Activated T-cell treated with anti-CD3 and anti-CD28 coated beads, Interleukin-2, amount 50 U/mL, for 72 hours (primary cell): Measurements from ENCODE around the gene EIF4E3. TPM values are rescaled to one million over a fixed set of nuclear protein-coding genes. Genes with fewer than 3 reads are reported as not detected.

Experiments used
- ATAC-seq, 2 donors: fragments of 150-1000 bp; cut with Tn5 transposase; replicated peaks in 1 of 2; 2 replicates each; pipeline ENCODE4 v1.10.0; 2021; ENCODE audit warnings: moderate library complexity in 2 of 2, mild to moderate bottlenecking in 1 of 2
- DNase-seq, 2 donors: peaks; one replicate each; pipeline ENCODE4 v3.0.0; 2021 to 2022; ENCODE audit warnings: mixed read lengths in 1 of 2
- H3K27ac Mint-ChIP-seq: one replicate; pipeline ENCODE4 v1.8.0; 2022; ENCODE audit warnings: mild to moderate bottlenecking, moderate library complexity, mixed read lengths
- H3K27me3 Mint-ChIP-seq: one replicate; pipeline ENCODE4 v1.8.0; 2022; ENCODE audit warnings: low read depth, mixed read lengths
- H3K36me3 Mint-ChIP-seq, 2 donors: one replicate each; pipeline ENCODE4 v1.8.0; 2022; ENCODE audit warnings: mixed read lengths in 2 of 2, mild to moderate bottlenecking in 1 of 2; ENCODE audit not compliant: insufficient read depth in 2 of 2
- H3K4me1 Mint-ChIP-seq: one replicate; pipeline ENCODE4 v1.8.0; 2022; ENCODE audit warnings: low read depth, mixed read lengths
- H3K4me3 Mint-ChIP-seq, 2 donors: one replicate each; pipeline ENCODE4 v1.8.0; 2022; ENCODE audit warnings: mild to moderate bottlenecking in 2 of 2, mixed read lengths in 2 of 2, moderate library complexity in 2 of 2
- H3K9me3 Mint-ChIP-seq, 2 donors: one replicate each; pipeline ENCODE4 v1.8.0; 2022; ENCODE audit warnings: mixed read lengths in 2 of 2
- total RNA-seq, 2 donors: library from RNA; stranded (reverse); gene quantifications; one replicate each; pipeline ENCODE4 v1.2.3, GENCODE V29; 2022

The EIF4E3 gene
- 10 to 100 TPM; 51.8 to 70.1 TPM for total RNA-seq

DNA sequence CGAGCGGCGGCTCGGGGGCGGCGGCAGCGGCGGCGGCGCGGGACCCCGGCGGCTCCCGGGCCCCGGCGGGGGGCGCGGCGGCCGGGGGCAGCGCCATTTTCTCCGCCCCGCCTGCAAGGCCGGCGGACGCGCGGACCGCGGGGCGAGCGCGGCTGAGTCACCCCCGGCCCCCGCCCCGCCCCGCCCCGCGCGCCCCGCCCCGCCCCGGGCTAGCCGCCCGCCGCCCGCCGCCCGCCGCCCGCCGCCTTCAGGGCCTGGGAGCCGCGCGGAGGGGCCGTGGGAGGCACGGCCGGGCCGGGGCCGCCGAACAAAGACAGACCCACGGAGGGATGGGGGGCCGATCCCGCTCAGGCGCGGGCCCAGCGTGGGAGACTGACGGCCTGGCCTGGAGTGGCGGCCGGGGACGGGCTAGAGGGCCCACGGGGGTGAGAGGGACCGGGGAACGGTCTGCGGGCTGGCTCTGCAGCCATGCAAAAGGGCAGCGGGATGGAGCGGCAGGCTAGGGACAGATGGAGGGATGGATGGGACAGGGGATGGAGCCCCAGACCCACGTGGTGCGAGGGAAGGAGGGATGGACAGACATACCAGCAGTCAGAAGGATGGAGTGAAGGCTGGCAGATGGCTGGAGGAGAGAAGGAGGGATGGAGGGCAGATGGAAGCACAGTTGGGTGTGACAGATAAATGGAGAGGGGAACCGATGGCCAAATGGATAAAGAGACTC is at the start of gene EIF4E3:
TSS of gene EIF4E3 (minus strand) at position 132 of the 721 bp plus-strand sequence. CDS start at position 97, 35 bp downstream.
- ATAC-seq (peak; percentile 68 to 70), DNase-seq (peak; percentile 53 to 69)
- Mint-ChIP-seq H3K27me3 (no peaks in the 10 kb centered on the region), H3K36me3 (peaks cover 7 to 9% of the 10 kb centered on the region in 2 donors), H3K4me3 (peak within 1 kb of the TSS; percentile 98 to 99), H3K9me3 (no peaks in the 10 kb centered on the region), H3K4me1 (peaks cover 72% of the 10 kb centered on the region), H3K27ac (peak within 1 kb of the TSS; percentile 98)

- Mint-ChIP-seq H3K9me3 (no peaks in the 10 kb centered on the region), H3K27ac (no peak overlapping the region), H3K4me1 (no peaks in the 10 kb centered on the region), H3K27me3 (no peaks in the 10 kb centered on the region), H3K4me3 (no peak overlapping the region), H3K36me3 (no peaks in the 10 kb centered on the region)
- ATAC-seq (no peak), DNase-seq (no peak)
Observed at GRCh38 chr3:71771884-71772283, 46.7 kb upstream of the EIF4E3 start.

DNA sequence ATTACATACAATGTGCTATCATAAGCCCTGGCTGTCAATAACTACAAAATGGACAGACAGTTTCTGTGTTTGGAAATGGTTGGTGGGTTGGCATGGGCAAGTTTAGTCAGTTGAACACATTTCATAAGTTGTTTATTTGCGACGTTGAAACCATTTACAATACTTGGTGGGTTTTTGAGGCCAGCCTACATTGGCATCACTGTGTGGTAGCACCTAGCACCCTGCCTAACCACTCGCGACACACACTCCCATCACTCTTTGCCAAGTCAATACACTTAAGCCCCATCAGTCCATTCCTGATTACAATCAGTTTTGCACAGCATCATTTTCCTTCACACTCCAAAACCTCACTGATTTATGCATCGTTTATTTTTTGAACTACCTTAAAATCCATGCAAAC is 45.9 kb upstream of the EIF4E3 start:
- no peaks in the 10 kb centered on the region for H3K9me3 Mint-ChIP-seq
- H3K4me1 Mint-ChIP-seq, result no peaks in the 10 kb centered on the region
- ATAC-seq, result no peak
- no peak for DNase-seq
- H3K27me3 Mint-ChIP-seq, result no peaks in the 10 kb centered on the region
- no peak overlapping the region for H3K27ac Mint-ChIP-seq
- no peaks in the 10 kb centered on the region for H3K36me3 Mint-ChIP-seq
- H3K4me3 Mint-ChIP-seq, result no peak overlapping the region

DNA sequence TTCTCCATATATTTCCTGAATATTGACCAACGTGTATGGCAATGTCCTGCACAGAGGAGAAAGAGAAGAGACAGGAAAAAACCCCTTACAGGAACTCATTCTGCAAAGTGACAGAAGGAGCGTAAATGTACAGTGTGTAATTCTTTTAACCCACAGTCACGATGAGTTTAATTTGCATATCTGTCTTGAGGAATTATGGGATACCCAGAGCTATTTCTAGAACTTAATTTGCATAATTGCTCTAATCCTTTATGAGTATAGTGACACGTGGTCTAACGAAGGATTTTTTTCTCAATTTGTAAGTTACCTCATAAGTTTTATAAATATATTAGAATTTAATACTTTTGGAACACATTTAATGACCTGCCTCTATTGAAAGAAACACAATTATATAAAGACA is 38.2 kb upstream of the EIF4E3 start:
- Mint-ChIP-seq H3K36me3 (no peaks in the 10 kb centered on the region), H3K4me1 (no peaks in the 10 kb centered on the region), H3K27ac (no peak overlapping the region), H3K4me3 (no peak overlapping the region), H3K27me3 (peaks cover 12% of the 10 kb centered on the region), H3K9me3 (no peaks in the 10 kb centered on the region)
- ATAC-seq (no peak), DNase-seq (no peak)

- ATAC-seq (no peak), DNase-seq (no peak)
- H3K27me3 Mint-ChIP-seq, result peaks cover 39% of the 10 kb centered on the region
- H3K36me3 Mint-ChIP-seq, result no peaks in the 10 kb centered on the region
- H3K9me3 Mint-ChIP-seq, result no peaks in the 10 kb centered on the region
- H3K27ac Mint-ChIP-seq, result no peak overlapping the region
- no peak overlapping the region for H3K4me3 Mint-ChIP-seq
- peaks cover 7% of the 10 kb centered on the region for H3K4me1 Mint-ChIP-seq
Observed at GRCh38 chr3:71760140-71760539, 34.9 kb upstream of the EIF4E3 start.

GRCh38 chr3:71759401-71759800 is 34.2 kb upstream of the EIF4E3 start:
- H3K27ac Mint-ChIP-seq, result no peak overlapping the region
- H3K4me3 Mint-ChIP-seq, result no peak overlapping the region
- DNase-seq (no peak), ATAC-seq (no peak)
- no peaks in the 10 kb centered on the region for H3K36me3 Mint-ChIP-seq
- peaks cover 7% of the 10 kb centered on the region for H3K4me1 Mint-ChIP-seq
- no peaks in the 10 kb centered on the region for H3K9me3 Mint-ChIP-seq
- peaks cover 44% of the 10 kb centered on the region for H3K27me3 Mint-ChIP-seq

- no peak for ATAC-seq
- Mint-ChIP-seq H3K36me3 (no peaks in the 10 kb centered on the region), H3K4me1 (peaks cover 7% of the 10 kb centered on the region), H3K4me3 (no peak overlapping the region), H3K9me3 (no peaks in the 10 kb centered on the region), H3K27me3 (peaks cover 42% of the 10 kb centered on the region), H3K27ac (no peak overlapping the region)
- no peak for DNase-seq
Observed at GRCh38 chr3:71758091-71758490, 32.9 kb upstream of the EIF4E3 start.

DNA sequence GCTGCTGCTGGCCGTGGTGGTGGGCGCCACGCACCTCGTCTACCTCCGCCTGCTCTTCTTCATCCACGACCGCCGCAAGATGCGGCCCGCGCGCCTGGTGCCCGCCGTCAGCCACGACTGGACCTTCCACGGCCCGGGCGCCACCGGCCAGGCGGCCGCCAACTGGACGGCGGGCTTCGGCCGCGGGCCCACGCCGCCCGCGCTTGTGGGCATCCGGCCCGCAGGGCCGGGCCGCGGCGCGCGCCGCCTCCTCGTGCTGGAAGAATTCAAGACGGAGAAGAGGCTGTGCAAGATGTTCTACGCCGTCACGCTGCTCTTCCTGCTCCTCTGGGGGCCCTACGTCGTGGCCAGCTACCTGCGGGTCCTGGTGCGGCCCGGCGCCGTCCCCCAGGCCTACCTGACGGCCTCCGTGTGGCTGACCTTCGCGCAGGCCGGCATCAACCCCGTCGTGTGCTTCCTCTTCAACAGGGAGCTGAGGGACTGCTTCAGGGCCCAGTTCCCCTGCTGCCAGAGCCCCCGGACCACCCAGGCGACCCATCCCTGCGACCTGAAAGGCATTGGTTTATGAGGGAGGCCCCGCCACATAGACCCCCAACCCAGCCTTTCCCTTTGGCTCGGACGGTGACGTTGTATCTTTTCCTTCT is 29.5 kb upstream of the EIF4E3 start:
- Mint-ChIP-seq H3K4me3 (peak overlapping the region; percentile 67 to 84), H3K36me3 (no peaks in the 10 kb centered on the region), H3K27ac (no peak overlapping the region), H3K4me1 (peaks cover 7% of the 10 kb centered on the region), H3K27me3 (peaks cover 59% of the 10 kb centered on the region), H3K9me3 (no peaks in the 10 kb centered on the region)
- ATAC-seq, result no peak
- no peak for DNase-seq

DNA sequence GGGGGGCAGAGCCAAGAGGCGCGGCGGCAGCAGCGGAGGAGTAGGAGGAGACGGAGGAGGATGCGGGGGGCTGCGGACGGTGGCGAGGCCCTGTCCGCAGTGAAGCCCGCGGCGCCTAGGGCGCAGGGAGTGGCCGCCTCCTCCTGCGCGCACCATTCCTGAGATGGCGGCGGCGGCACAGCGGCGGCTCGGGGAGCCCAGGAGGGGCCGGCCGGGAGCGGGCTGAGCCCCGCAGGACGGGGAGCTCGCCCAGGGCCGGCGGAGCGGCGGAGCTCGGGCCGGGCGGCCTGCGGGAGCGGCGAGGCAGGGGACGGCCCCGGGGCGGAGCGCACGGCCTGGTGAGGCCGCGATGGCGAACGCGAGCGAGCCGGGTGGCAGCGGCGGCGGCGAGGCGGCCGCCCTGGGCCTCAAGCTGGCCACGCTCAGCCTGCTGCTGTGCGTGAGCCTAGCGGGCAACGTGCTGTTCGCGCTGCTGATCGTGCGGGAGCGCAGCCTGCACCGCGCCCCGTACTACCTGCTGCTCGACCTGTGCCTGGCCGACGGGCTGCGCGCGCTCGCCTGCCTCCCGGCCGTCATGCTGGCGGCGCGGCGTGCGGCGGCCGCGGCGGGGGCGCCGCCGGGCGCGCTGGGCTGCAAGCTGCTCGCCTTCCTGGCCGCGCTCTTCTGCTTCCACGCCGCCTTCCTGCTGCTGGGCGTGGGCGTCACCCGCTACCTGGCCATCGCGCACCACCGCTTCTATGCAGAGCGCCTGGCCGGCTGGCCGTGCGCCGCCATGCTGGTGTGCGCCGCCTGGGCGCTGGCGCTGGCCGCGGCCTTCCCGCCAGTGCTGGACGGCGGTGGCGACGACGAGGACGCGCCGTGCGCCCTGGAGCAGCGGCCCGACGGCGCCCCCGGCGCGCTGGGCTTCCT is 28.8 kb upstream of the EIF4E3 start, which contains the start of gene GPR27:
TSS of gene GPR27 (plus strand) at position 155 of the 909 bp plus-strand sequence. CDS start at position 350, 195 bp downstream.
- Mint-ChIP-seq H3K36me3 (no peaks in the 10 kb centered on the region), H3K27ac (no peak within 1 kb of the TSS), H3K4me3 (peak within 1 kb of the TSS; percentile 61 to 70), H3K27me3 (peaks cover 59% of the 10 kb centered on the region), H3K4me1 (peaks cover 7% of the 10 kb centered on the region), H3K9me3 (no peaks in the 10 kb centered on the region)
- ATAC-seq, result peak; percentile 70 to 75
- DNase-seq, result peak; percentile 33 to 38

GRCh38 chr3:71752831-71753700 is 27.9 kb upstream of the EIF4E3 start:
- H3K4me3 Mint-ChIP-seq, result peak overlapping the region; percentile 52 to 61
- no peaks in the 10 kb centered on the region for H3K36me3 Mint-ChIP-seq
- peak; percentile 18 to 39 for ATAC-seq
- peaks cover 7% of the 10 kb centered on the region for H3K4me1 Mint-ChIP-seq
- H3K9me3 Mint-ChIP-seq, result no peaks in the 10 kb centered on the region
- H3K27ac Mint-ChIP-seq, result no peak overlapping the region
- H3K27me3 Mint-ChIP-seq, result peaks cover 59% of the 10 kb centered on the region
- DNase-seq, result peak in 1 of 2 donors; percentile 8

DNA sequence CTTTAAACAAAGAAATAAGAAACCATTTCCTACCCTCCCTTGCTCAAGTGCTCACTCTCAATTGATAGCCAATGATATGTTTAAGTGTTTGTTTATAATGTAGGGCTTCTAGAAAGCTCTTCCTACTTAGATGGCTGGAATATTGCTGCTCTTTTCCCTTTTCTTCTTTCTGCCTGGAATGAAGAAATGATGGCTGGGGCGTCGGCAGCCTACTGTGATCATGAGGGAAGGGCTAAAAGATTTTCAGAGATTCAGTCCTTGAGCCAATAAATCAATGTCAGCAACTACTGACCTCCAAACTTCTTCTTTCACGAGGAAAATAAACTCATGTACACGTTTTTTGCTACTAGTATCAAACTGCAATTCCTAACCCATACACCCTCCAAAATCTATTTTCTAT is 26.4 kb upstream of the EIF4E3 start:
- H3K36me3 Mint-ChIP-seq, result no peaks in the 10 kb centered on the region
- H3K9me3 Mint-ChIP-seq, result no peaks in the 10 kb centered on the region

DNA sequence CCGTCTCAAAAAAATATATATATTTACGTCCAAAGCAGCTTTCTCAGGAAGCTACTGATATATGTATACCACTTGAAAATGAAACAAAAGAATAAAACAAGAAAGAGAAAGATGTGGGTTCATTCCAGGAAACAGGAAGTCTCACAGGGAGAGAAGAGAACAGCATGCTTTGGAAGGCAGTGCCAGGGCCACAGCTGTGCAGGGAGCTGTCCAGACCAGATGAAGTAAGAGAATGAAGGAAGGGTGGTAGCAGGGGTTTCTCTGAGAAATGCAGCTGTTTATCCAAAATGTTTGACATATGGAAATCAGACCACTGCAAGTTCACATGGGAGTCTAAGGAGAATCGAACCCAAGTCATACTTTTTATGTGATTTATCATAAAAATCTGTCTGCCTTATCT is 19.5 kb upstream of the EIF4E3 start:
- Mint-ChIP-seq H3K27ac (no peak overlapping the region), H3K27me3 (peaks cover 5% of the 10 kb centered on the region), H3K4me3 (no peak overlapping the region), H3K9me3 (peaks cover 17 to 22% of the 10 kb centered on the region in 2 donors), H3K4me1 (no peaks in the 10 kb centered on the region), H3K36me3 (peaks cover 9 to 21% of the 10 kb centered on the region in 2 donors)
- no peak for DNase-seq
- ATAC-seq, result no peak

More for the DNA sequence above, 26.4 kb upstream of the EIF4E3 start:
- Mint-ChIP-seq H3K27me3 (peaks cover 47% of the 10 kb centered on the region), H3K4me1 (peaks cover 7% of the 10 kb centered on the region), H3K4me3 (no peak overlapping the region), H3K27ac (no peak overlapping the region)
- no peak for ATAC-seq
- DNase-seq, result no peak
